ENCODE results near the gene TAS2R40.

The TAS2R40 gene

DNA sequence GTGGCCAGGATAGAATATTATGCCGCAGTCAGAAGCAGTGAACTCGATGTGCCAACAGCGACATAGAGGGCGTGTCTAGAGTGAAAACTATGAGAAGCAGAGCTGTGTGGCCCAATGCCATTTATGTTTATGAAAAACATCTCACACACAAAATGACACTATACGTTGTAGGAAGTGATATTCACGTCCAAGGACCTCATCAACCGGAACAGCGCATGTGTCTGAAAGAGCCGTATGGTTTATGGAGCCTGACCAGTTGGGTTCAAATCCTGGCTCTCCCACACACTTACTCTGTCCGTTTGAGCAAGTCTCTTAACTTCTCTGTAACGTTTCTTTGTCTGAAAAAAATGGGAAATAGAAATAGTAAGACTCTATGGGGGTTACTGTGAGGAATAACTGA, 20.5 kb downstream of the TAS2R40 start:
- Histone ChIP-seq H3K27ac (no peak overlapping the region), H3K9ac (no peak overlapping the region)

DNA sequence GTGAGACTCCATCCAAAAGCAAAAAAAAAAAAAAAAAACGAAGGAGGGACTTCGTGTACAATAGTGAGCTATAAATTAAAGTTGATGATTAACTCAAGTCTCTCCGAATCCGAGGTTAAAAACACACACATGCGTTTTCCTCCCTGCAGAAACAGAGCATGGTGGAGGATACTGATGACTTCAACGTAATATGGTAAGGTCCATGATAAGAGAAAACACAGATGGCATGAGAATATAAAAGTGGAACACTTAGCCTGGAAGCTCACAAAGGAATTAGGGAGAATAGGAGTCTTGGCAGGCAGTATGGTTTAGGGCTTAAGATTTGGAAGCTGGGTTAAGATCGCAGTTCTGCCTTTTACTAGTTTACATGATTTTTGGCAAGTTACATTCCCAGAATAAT, 21.3 kb downstream of the TAS2R40 start:
- H3K27me3 ChIP-seq (ENCODE audit: insufficient read depth, low read depth) = no peaks in the 10 kb centered on the region
- no peak overlapping the region for H3K27ac ChIP-seq
- no peaks in the 10 kb centered on the region for H3K36me3 ChIP-seq (ENCODE audit: insufficient read depth)
- no peak overlapping the region for H3K9ac ChIP-seq
- TF ChIP-seq, protein P1, sequence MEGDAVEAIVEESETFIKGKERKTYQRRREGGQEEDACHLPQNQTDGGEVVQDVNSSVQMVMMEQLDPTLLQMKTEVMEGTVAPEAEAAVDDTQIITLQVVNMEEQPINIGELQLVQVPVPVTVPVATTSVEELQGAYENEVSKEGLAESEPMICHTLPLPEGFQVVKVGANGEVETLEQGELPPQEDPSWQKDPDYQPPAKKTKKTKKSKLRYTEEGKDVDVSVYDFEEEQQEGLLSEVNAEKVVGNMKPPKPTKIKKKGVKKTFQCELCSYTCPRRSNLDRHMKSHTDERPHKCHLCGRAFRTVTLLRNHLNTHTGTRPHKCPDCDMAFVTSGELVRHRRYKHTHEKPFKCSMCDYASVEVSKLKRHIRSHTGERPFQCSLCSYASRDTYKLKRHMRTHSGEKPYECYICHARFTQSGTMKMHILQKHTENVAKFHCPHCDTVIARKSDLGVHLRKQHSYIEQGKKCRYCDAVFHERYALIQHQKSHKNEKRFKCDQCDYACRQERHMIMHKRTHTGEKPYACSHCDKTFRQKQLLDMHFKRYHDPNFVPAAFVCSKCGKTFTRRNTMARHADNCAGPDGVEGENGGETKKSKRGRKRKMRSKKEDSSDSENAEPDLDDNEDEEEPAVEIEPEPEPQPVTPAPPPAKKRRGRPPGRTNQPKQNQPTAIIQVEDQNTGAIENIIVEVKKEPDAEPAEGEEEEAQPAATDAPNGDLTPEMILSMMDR (conservative IDR thresholded peaks at IDR 0.05; ENCODE audit: low read depth, low read length) = no peak
- no peaks in the 10 kb centered on the region for H4K20me1 ChIP-seq (ENCODE audit: insufficient read depth)
- H3K4me3 ChIP-seq (IDR thresholded peaks at IDR 0.05; ENCODE audit: insufficient read depth, low read depth, low read length) = no peak overlapping the region
- H3K4me2 ChIP-seq = no peak overlapping the region
- no peak overlapping the region for H2AFZ ChIP-seq (ENCODE audit: low read depth)
- H3K79me2 ChIP-seq (ENCODE audit: insufficient read depth, low read depth) = no peaks in the 10 kb centered on the region
- peaks cover 5% of the 10 kb centered on the region for H3K4me1 ChIP-seq (ENCODE audit: low read depth, poor library complexity, severe bottlenecking)

More for the DNA sequence above, 20.5 kb downstream of the TAS2R40 start:
- Histone ChIP-seq H3K27me3 (ENCODE audit: insufficient read depth, low read depth) (no peaks in the 10 kb centered on the region), H3K4me2 (no peak overlapping the region), H2AFZ (ENCODE audit: low read depth) (no peak overlapping the region), H4K20me1 (ENCODE audit: insufficient read depth) (no peaks in the 10 kb centered on the region), H3K4me3 (IDR thresholded peaks at IDR 0.05; ENCODE audit: insufficient read depth, low read depth, low read length) (no peak overlapping the region), H3K4me1 (ENCODE audit: low read depth, poor library complexity, severe bottlenecking) (peaks cover 5% of the 10 kb centered on the region), H3K79me2 (ENCODE audit: insufficient read depth, low read depth) (no peaks in the 10 kb centered on the region), H3K36me3 (ENCODE audit: insufficient read depth) (no peaks in the 10 kb centered on the region)
- TF ChIP-seq, protein P1 (conservative IDR thresholded peaks at IDR 0.05; ENCODE audit: low read depth, low read length) = no peak

DNA sequence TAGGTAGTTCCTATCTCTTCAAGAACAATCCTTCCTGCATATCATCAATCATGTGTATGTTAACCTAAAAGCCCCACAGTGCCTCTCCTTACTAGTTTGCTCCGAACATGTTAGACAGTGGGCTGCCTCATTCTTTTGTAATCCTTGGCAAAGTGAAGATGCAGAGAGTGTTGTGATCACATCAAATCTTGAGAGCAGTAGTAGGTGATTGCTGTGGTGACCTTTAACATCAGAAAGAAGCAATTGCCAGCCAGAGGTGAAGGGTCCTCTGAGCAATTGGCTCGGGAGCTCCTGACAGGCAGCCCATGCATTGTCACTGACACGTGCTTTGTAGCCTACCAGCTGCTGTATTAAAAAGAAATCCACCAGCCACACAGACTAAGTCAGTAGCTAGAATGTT, 21.8 kb downstream of the TAS2R40 start:
- Histone ChIP-seq H3K4me2 (no peak overlapping the region), H3K4me1 (ENCODE audit: low read depth, poor library complexity, severe bottlenecking) (peaks cover 5% of the 10 kb centered on the region), H4K20me1 (ENCODE audit: insufficient read depth) (no peaks in the 10 kb centered on the region), H3K9ac (no peak overlapping the region), H3K4me3 (IDR thresholded peaks at IDR 0.05; ENCODE audit: insufficient read depth, low read depth, low read length) (no peak overlapping the region), H3K27me3 (ENCODE audit: insufficient read depth, low read depth) (no peaks in the 10 kb centered on the region), H3K79me2 (ENCODE audit: insufficient read depth, low read depth) (no peaks in the 10 kb centered on the region), H3K36me3 (ENCODE audit: insufficient read depth) (no peaks in the 10 kb centered on the region), H3K27ac (no peak overlapping the region), H2AFZ (ENCODE audit: low read depth) (no peak overlapping the region)
- TF ChIP-seq, protein P1 (conservative IDR thresholded peaks at IDR 0.05; ENCODE audit: low read depth, low read length) = no peak

DNA sequence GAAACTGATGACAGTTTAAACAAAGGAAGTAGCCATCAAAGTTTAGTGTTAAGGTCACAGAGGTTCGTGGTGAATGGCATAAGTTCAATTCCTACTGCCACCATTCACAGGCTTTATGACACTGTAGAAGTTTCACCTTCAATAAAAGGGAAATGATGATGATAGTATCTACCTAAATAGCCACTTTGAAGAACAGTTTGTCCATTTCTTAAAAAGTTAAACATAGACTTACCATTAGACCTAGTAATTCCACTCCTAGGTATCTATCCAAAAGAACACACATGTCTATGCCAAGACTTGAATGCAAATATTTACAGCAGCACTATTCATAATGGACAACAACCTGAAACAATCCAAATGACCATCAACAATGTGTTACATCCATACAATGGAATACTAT, 22.5 kb downstream of the TAS2R40 start:
- H3K4me3 ChIP-seq (IDR thresholded peaks at IDR 0.05; ENCODE audit: insufficient read depth, low read depth, low read length) = no peak overlapping the region
- no peak overlapping the region for H2AFZ ChIP-seq (ENCODE audit: low read depth)
- no peak overlapping the region for H3K4me2 ChIP-seq
- TF ChIP-seq, protein P1 (conservative IDR thresholded peaks at IDR 0.05; ENCODE audit: low read depth, low read length) = no peak
- peaks cover 5% of the 10 kb centered on the region for H3K4me1 ChIP-seq (ENCODE audit: low read depth, poor library complexity, severe bottlenecking)
- no peak overlapping the region for H3K27ac ChIP-seq
- H3K79me2 ChIP-seq (ENCODE audit: insufficient read depth, low read depth) = no peaks in the 10 kb centered on the region
- no peak overlapping the region for H3K9ac ChIP-seq
- no peaks in the 10 kb centered on the region for H3K27me3 ChIP-seq (ENCODE audit: insufficient read depth, low read depth)
- no peaks in the 10 kb centered on the region for H4K20me1 ChIP-seq (ENCODE audit: insufficient read depth)
- H3K36me3 ChIP-seq (ENCODE audit: insufficient read depth) = no peaks in the 10 kb centered on the region
